Retina (tissue), 1 donor: ENCODE data around the gene XPR1.

Source experiments
- DNase-seq: peaks from one replicate; pipeline ENCODE4 v3.0.0-alpha.2; 2016

The XPR1 gene

DNA sequence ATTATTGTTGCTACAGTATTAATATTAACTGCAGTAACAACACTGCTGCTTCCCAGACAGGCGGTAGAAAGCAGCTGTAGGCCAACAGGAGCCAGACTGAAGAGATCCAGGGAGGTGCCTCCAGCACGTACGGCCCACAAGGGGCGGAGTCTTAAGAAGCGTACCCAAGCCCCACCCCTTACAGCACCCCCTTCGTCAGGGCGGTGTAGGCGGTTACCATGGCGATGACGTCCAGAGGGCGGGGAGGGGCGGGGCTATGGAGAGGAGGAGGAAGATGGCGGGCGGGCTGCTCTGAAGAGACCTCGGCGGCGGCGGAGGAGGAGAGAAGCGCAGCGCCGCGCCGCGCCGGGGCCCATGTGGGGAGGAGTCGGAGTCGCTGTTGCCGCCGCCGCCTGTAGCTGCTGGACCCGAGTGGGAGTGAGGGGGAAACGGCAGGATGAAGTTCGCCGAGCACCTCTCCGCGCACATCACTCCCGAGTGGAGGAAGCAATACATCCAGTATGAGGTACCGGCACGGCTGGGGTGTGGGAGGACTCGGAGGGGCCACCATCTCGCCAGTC lies at the start of gene XPR1:
Gene XPR1 (plus strand): TSS at position 257 of the 560 bp plus-strand sequence. CDS start 180 bp downstream, at position 437.
- peak; percentile 98 for DNase-seq

DNA sequence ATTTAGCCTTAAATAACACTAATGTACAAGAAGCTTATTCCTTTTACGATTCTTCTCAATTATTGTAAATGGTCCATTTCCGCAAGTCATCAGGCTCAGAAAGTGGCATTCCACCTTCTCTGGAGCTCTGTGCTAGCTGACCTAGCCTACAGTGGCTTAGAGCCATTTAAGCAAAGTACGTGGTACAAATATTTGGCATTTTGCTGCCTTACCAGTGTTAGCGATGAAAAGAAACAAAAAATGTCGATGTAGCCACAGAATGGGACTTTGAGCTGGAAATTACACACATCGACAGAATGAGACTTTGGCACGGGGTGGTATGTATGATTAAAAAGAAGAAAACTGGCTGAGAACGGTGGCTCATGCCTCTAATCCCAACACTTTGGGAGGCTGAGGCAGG lies 47.0 kb upstream of the XPR1 start:
- DNase-seq = no peak

DNA sequence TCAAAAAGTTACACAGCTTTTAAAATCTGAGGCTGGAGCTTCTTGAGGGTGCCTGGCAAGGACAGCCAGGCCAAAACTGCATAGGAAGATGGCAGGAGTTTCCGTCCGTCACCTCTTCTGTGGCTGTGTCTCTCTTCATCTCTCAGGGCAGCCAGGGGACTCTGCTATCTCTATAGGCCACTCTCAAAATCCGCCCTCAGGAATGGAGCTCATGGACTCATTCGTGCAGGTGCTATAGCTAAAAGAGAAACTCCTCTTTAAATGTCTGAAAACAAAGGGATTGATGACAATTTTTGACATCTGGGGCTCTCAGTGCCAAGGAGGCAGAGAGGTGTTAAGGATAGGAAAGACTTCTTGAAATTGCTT lies 45.8 kb upstream of the XPR1 start:
- no peak for DNase-seq

DNA sequence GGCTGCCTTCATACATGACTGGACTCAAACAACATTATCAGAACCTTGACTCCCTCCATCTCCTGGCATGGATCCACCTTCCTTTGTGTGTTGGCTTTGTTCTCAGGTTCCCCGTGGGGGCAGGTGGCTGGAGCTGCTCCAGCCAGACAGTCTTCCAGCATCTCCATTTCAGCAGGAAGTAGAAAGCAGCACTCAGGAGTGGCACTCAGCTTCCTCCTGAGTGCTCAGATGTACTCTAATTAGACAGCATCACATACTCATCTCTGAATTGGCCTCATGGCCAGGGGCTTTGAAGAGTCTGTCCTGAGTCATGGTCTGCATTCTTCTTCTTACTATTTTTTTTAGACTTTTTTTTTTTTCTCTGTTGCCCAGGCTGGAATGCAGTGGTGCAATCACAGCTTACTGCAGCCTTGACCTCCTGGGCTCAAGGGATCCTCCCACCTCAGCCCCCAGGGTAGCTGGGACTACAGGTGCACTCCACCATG lies 45.1 kb upstream of the XPR1 start:
- no peak for DNase-seq

DNA sequence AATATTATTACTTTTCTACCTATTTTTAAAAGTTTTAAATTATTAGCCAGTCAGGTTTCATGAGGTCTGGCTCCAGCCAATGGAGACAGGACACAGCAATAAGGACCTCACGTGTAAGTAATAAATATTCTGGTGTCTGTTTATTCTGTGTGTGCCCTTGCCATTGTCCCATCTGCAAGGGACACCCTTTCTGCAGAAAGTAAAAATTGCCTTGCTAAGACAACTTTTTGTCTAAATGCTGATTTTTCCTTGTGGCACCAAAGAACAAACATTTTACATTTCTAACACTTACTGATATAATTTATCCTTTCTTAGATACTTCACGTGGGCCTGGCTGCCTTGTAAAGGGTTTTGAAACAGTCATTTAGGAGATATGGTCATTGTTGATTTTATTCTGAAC lies 43.7 kb upstream of the XPR1 start:
- DNase-seq = no peak

DNA sequence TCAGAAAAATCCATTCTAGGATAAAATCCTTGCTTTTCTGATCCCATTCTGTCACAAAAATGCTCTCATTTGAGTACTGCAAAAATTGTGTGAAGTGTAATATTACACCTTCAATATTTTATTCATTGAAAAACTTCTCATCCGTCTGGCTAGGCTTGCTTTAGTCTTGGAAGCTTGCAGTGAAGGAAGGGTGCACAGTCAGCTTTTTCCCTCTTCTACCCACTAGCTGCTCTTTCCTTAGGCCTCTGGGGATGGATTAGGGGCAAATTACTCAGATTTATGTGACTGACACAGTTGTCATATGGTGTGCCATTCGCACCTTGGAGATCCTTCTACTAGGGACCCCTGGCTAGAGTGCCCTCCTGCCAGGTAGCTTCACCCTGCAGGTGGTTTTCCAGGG lies 40.9 kb upstream of the XPR1 start:
- no peak for DNase-seq

DNA sequence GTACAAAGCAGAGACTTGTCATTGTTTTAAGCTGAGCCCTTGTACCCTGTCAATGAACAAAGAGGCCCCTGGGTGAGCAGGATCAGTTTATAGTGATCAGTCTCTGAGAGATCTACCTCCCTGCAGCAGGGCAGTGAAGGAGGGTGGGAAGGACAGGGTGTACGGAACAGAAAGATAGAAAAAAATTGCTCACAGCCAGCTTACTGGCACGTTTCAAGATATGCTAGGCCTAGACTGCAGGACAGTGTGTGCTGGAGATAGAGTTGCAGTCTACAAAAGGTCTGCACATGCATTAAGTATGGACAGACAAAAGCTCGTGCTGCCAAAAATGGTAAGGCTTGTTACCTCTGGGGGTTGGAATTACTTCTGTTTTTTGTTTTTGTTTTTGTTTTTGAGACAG lies 38.4 kb upstream of the XPR1 start:
- DNase-seq = no peak

DNA sequence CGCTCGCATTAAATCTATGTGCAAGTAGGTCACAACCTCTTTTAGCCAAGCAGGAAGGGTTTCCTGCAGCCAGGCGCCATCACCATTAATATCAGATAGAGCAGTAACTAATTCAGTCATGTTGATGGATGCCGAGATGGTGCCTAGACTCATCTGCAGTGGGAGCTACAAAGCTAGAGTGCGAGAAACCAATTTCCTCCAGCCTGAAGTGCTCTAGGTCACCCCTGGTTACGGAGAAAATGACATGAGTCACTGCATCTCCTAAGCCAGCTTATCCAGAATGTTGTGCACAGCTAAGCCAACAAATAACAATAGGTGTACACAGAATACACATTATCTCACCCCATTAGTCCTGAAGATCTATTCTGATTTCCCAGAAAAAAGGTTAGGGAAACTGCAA lies 37.1 kb upstream of the XPR1 start:
- DNase-seq = peak; percentile 26

DNA sequence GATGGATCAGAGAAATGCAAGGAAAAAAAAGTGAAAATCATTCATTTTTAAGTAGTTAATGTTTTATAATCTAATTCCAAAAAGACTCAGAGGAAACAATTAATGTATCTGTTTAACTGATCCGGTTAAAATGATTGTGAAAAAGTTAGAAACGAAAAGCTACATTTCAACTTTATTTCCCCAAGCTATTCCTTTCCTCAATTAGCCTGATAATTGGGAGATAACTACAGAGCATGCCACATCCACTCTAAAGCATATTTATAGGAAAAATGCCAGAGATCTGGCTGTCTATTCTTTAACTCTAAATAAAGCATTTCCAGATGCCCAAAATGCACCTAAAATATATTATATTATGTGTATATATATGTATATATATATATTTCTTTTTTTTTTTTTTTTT lies 35.9 kb upstream of the XPR1 start:
- no peak for DNase-seq

DNA sequence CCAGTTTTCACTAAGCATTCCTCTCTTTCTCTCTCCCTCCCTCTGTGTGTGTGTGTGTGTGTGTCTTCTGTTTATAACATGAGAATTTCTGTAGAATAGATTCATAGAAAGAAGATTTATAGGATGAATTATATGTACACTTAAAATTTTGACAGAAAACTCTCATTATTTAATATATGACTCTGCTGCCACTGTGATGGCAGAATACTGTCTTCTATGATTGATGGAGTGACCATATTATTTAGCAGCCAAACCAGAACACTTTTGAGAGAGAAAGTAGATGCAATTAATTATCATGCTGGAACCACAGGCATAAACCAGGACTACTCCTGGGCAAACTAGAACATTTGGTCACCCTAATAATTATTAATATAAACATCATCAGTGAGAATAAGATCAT lies 34.3 kb upstream of the XPR1 start:
- DNase-seq = no peak

DNA sequence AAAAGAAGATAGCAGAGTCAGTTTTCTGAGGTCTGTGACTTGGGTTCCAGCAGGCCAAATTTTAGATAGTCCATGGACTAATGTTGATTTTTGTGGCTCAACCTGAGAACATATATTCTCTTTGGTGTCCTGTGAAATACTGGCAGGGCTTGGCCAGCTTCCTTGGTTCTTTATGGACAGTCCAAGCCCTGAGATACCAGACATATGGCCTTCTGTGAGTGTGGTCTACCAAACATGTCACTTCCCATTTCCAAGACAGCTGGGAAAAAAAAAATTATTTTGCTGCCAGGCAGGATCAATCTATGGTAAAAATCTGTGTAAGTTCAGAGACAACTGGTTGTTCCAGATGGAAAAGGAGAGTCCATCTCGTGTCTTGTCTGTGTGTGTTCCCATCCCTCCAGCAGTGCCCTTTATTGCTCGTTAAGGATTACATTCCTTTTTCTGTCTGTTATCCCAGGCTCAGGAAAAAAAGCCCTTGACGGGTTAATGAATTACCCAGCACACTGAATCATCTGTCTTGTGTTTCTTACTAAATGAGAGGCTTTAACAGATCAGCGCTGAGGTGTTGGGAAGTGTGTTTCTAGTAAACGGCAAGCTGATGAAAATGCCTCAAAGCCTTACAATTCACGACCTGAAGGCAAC lies 33.4 kb upstream of the XPR1 start:
- peak; percentile 50 for DNase-seq

DNA sequence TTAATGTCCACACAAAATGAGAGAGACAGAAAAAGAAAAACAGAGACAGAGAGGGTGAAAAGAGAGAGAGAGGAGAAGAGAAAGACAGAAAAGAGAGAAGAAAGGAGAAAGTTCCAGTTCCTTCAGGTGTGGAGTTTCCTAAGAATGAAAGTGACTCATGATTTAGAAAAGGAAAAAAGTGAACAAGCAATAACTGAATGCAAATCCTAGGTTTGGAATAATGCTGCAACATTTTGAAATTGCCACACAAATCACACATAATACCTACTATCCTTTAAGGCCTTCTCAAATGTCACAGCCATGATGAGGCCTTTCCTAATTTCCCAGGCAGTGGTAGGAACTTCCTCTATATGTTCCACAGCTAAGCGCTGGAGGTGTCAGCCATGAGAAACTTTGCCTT lies 31.5 kb upstream of the XPR1 start:
- no peak for DNase-seq

DNA sequence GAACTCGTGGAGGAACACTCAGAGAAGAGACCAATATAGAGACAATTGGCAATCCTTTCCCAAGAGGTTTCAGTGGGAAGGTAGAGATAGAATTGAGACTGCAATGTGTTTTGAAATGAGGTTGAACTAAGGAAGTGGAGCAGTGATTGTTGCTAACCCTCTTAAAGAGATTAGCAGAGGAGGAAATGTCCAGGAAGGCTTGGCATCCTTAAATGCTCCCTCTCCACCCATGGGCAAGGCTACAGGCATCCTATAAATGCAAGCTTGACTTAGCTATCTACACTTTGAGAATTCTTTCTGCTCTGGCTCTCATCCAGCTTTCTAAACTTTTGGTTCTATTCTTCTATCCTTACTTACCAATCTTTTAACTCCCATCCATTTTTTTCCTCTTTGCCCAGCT lies 30.3 kb upstream of the XPR1 start:
- no peak for DNase-seq

DNA sequence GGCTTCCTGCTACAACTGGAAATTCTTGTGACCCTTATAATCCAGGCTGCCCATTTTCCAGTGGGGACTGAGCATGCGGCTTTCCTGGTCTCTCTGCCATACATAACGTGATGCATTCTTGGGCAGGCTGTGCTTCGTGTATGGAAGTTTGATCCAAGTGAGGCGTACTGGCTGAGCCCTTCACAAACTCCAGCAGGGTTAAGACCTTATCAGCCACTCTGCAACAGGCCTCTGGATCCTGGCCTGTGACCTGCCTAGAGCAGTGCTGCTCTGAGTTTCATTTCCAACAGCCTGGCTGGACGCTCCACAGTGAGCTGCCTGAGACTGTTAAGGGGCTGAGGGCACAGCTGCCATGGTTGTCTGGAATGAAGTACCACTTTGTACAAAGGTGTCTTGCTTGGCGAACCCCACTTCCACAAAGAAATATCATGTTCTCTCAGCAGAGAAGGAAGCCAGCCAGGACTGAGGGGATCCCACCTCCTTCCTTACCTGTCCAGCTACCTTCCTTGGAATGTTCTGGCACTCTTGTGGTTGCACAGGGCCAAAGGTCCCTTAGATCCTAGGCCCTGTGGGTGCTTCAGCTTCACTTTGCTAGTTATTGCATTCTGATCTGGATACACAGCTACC lies 28.5 kb upstream of the XPR1 start:
- DNase-seq = no peak

DNA sequence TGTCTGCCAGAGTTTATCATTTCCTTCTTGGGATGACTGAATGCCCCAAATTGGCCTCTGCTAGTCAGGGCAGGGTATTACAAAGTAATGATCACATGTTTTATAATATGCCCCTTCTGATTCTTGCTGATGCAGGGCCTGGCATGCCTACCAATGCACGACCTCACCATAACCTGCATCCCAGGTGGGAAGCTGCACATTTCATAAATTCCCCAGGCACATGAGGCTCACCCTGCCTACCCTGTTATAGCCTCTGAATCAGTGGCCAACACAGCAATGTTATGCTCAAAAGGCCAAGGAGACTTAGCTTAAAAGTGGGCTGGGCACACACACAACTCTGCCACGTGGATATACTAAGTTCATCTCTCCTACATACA lies 28.0 kb upstream of the XPR1 start:
- DNase-seq = no peak

DNA sequence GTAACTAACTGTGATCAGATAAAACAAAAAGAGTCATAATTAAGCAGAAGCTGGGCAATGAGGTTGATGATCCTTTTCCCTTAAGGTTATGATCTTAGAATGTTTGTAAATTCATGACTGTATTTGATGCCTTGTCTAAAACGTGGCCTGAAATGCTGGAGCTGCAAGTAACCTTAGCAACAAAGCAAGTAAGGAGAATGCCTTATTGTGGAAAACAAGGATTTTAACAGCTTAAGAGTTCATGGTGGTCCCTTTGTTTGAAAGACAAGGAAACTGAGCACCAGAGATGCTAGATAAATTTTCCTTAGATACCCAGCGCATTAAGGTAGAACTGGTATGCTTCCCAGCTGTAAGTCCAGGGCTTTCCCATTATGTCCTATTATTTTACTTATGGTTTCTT lies 25.7 kb upstream of the XPR1 start:
- DNase-seq = no peak

DNA sequence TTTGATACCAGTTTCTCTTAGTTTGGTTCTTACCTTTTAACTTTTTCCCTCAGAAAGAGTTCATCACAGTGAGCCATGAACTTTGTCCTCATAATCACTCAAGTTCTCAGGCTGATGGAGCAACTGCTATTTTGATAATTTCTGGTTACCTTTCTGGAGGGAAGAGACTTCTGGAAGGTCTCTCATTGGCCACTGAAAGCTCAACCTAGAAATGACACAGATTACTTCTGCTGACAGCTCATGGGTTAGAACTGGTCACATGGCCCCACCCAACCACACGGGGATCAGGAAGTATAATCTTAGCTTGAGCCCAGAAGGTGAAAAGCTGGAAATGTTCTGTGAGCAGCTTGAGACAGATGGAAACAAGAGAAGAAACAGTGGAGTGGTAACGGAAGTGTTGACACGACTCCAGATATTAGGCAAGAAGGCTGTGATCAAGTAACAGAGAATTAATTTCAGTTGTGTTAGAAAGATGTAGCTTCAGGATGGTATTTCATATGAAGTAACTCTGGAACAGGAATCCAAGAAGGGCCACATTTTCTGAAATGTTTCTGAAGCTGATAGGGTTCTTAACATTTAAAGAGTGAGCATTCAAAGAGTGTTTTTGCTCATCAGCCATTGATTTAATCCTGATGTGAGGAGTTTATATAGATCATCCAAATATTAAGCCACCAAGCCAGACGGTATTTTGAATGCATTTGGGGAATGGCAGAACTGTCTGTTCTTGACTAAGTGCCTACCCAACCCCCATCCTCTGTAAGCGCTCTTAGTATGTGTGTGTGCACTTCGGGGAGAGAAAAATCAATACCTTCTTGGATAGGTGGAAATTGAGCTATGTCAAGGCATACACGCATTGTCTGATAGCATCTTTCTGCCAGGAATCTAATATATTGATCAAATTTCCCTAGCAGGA lies 21.9 kb upstream of the XPR1 start:
- DNase-seq = no peak

DNA sequence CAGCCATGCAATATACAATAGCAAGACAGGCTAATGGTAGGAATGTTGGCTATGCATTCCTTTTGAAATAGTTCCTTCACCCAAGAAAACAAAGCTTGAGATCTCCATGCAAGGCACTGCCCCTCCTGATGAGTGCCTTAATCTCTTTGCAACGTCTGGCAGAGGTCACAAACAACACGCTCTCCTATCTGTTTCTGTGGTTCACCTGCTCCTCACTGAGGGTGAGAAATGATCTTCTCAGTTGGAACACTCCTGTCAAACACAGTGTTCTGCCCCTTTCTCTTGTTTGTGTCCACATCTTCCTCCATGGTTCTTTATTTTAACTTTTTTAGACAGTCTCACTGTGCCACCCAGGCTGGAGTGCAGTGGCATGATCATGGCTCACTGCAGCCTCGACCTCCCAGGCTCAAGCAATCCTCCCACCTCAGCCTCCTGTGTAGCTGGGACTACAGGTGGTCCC lies 21.2 kb upstream of the XPR1 start:
- no peak for DNase-seq

DNA sequence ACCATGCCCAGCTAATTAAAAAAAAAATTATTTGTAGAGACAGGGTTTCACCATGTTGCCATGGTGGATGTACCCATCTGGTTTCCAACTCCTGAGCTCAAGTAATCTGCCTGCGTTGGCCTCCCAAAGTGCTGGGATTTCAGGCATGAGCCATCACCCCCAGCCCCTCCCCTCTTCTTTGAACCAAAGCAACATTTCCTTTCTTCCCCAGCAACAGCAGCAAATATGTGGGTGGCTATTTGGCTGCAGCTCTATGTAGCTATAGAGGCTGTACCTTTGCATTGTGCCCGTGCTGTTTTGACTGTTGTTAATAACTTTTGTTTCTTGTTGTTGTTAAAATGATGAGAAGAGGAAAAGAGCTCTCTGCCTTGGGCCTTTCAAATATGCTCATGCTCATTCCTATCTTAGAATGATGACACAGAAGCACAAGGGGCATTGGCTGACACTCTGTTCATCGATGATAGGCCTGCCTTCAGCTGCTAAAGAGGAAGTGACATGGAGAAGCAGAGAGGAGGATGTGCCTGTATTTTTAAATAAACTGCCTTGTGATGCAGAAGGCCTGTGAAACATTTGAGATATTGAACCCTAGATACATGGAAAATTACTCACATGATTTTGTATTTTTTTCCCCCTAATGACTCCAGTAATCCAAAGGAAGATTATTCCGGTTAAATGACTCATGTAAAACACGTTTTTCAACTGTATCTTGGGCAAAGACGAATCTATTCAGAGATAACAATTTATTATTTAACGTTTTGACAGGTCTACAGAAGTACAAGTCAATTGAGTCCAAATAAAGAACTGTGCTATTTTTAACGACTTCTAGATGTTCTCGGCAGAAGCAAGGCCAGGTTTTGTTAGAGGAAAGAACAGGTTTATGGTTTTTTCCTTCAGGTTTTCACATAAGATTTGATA lies 20.5 kb upstream of the XPR1 start:
- no peak for DNase-seq

DNA sequence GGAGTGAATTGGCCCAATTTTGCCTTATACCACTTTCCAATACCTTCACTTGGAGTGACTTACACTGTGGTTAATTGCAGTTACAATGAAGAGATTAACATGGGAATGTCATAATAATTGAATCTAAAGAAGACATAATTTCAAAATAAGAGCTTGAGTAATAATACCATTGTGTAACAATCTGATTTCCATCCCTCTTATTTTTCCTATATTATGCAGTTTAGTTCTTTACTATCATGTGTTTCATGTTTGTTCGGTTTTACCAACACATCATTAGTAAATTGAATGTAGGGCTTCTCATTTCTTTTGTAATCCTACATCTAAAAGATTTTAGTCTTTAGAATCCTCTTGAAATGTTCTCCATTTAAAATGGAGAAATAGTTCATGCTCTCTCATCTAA lies 19.2 kb upstream of the XPR1 start:
- DNase-seq = no peak

DNA sequence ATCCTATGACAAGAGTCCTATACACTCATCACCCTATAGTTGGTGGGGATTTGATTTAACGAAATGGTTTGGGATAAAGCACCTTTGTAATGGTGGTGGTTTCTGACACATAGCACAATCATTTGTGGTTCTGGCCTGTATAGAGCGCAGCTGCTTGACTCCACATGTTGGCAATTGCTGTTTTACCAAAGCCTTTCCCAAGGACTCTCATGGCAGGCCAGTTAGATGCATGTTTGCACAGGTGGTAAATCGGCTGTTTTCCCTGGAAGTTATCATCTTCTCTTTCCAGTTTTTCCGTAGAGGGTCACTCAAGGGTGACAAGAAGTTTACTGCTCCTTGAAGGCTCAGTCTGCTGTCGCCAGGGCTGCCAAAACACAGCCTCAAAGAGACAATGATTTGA lies 17.1 kb upstream of the XPR1 start:
- no peak for DNase-seq

DNA sequence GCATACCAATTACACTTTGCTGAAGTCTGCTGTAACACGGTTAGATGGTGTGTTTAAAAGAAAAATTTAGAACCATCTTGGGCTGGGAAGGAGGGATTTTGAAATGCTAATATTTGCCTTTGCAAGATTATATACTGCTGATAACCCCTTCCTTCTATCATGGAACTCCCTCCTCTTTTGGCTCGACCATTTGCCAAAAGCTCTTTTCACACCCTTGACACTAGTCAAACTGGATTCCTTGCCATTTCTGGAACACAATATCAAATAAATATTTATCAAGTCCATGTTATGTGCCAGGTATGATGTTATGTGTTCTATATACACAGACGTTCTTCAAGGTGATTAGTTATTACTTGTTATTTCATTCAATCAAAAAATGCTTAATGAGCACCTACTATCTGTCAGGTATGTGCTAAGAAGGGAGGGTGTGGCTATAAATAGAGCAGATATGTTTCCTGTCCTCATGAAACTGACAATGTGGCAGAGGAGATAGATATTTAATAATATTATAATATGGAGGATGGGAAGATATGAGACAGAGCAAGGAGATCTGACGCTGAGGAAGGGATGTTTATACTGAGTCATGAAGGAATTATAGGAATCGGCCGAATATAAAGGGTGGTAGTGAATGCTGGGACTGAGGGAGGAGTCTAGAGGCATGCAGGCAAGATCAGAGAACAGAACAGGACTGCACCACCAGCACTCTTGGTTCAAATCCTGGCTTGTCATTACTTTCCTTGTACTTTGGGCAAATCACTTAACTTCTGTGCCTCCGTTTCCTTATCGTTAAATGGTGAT lies 16.1 kb upstream of the XPR1 start:
- DNase-seq = no peak
